NCI-H1436 treated with DMSO at 0.1 percent for 48 hours (cell line): ENCODE measurements around the gene ARSI.

Experiments
- DNase-seq: peaks from one replicate; lab custom pipeline; 2025; lab: John Stamatoyannopoulos, UW

Gene ARSI

GRCh38 chr5:150326707-150327106 is 24.0 kb upstream of the ARSI start:
- no peak for DNase-seq

DNA sequence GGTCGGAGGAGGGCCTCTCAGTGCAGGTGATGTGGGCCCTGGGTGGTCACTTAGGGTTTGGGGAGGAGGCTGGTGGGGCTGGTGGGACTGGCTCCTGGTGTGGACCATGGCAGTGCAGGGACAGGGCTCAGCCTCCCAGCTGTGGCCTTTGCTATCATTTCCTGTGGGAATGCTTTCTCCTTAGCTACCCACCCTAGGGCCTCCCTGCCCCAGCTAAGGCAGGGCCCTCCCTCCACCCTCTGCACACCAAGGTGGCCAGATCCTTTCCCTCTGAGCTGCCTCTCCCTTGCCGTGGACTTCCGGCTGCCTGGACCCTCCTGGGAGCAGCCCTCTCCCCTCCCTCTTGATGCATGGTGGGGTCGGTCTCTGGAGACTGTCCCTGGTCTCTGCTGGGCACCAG is 22.7 kb upstream of the ARSI start:
- DNase-seq, result no peak

- DNase-seq, result no peak
These were observed 21.1 kb upstream of the ARSI start for GRCh38 chr5:150323819-150324218.

DNA sequence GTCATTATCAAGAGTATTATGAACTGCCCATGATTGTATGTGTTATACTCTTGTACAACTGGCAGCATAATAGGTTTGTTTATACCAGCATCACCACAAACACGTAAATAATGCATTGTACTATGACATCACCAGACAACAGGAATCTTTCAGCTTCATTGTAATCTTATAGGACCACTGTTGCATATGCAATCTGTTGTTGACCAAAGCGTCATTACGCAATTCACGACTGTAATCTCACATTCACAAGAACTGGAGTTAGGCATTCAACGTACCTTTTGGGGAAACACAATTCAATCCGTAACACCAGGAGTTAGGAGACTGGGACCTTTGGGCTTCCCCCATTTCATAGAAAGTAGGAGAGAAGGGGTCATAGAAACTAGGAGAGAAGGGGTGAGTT is 20.4 kb upstream of the ARSI start:
- DNase-seq, result no peak

- DNase-seq, result no peak
These were observed 19.5 kb upstream of the ARSI start for GRCh38 chr5:150322202-150322601.

- no peak for DNase-seq
These were observed 19.1 kb upstream of the ARSI start for GRCh38 chr5:150321784-150322183.

DNA sequence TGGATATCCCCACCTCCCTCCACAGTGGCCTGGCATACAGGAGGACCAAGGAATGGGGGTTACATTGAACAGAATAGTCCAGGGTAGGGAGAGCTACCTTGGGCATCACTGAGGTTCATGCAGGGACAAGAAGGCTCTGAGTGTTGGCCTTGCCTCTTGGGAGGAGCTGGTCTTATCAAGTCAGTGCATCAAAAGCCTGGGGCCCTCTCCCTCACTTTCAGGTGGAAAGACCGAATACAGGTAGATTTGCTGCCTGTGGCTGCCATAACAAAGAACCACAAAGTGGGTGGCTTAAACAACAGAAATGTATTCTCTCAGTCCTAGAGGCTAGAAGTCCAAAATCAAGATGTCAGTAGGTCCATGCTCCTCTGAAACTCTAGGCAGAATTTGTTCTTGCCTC is 18.5 kb upstream of the ARSI start:
- no peak for DNase-seq

GRCh38 chr5:150320044-150320613 is 17.4 kb upstream of the ARSI start:
- no peak for DNase-seq

DNA sequence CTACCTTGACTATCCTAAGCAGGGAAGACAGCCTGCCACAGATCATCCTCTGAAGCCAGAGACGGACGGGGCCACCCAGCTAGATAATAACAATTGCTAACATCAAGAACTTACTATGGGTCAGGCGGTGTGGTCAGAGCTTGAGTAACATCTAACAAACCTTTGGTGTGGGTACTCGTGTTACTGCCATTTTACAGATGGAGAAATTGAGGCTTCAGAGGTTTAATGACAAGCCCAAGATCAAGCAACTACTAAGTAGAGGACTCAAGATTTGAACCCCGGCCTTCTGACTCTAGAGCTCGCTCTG is 16.7 kb upstream of the ARSI start:
- DNase-seq, result no peak

DNA sequence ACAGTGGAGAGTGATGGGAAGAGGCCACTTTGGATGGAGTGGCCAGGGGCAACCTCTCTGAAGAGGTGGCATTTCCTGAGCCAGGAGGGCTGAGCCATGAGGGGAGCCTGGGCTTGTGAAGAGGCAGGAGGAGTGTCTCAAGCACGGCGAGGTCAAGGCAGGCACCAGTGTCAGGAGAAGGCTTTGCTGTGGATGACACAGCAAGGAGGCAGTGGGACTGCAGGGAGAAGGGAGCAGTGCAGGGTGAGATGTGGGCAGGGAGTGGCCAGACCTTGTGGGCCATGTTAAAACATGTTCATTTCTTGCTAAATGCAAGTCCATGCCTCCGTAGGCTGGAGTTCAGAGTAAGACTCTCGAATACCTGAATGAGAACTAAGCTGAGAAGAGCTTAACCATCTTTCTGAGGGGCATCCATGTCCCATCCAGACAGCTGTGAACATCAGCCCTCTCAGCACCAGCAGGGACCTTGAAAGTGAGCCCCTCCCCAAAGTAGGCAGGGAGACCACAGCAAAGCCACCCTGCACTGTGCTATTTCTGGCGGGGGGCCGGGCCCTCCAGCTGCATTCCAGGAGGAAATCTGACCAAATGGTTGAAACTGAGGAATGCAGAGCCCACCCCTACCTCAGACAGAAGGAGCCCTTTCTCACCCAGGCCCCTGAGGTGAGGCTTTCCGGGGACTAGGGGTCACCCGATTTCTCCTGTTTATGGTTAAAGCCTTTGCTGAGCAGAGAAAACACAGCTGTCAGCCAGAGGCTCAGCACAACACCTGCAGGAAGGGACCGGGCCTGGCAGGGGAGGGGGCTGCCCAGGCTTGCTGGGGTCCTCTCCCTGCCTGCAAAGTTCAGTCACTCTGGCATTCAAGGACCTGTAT is 16.1 kb upstream of the ARSI start:
- DNase-seq, result no peak

- no peak for DNase-seq
These were observed 14.6 kb upstream of the ARSI start for GRCh38 chr5:150317048-150318003.

DNA sequence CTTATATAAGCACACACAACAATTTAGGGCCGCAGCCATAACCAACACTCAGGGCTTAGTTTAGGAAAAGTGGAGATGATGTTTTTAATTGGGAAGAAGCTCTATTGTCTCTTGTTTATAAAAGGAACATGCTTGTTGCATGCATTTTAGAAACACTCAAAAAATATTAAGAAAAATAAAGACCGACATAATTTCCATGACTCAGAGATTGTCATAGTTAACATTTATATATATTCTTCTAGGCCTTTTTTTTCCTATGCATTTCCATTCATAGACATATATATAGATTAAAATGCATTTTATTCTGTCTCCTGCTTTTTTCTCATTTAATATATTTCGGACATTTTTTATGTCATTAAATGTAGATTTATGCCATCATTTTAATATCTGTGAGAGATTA is 13.6 kb upstream of the ARSI start:
- DNase-seq, result no peak

GRCh38 chr5:150315245-150315644 is 12.5 kb upstream of the ARSI start:
- no peak for DNase-seq

DNA sequence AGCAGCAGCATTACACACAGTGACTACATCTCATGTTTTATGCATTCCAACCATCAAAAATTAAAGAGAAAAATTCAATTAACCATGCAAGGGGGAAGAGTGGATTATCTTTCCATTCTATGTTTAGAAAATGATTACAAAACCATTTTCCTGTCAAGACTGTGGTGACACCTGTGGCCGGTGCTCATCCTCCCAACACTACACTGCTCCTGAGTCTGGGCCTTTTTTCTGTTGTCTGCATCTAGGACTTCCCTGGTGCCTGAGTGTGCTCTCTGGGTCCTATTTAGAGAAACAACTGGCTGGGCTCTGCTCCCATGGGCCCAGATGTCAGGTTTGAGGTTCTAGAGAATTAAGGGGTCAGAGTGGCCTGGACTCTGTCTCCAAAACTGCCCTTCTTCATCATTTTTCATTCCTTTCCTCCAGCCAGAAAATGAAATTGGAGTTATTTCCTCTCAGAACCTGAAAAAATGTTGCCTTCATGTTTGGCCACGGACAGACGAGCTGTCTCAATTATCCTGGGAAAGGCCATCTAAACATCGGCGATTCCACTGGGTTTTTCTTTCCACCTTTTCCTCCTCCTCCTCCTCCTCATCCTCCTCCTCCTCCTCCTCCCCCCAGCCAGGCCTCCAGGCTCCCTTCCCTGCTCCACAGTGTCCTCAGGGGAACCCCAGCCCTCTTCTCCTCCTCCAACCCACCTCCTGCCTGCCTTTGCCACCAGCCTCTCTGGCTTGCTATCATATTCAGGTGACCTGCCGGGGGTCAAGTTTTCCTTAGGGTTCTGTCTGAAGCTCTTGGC is 11.4 kb upstream of the ARSI start:
- no peak for DNase-seq

GRCh38 chr5:150313501-150313900 is 10.8 kb upstream of the ARSI start:
- DNase-seq, result no peak

- DNase-seq, result no peak
These were observed 9.8 kb upstream of the ARSI start for GRCh38 chr5:150312518-150312917.

- DNase-seq, result no peak
These were observed 8.4 kb upstream of the ARSI start for GRCh38 chr5:150311015-150311692.

GRCh38 chr5:150310246-150310645 is 7.5 kb upstream of the ARSI start:
- DNase-seq, result no peak

GRCh38 chr5:150309886-150310239 is 7.2 kb upstream of the ARSI start:
- no peak for DNase-seq

GRCh38 chr5:150309101-150309885 is 6.6 kb upstream of the ARSI start:
- DNase-seq, result no peak
